K562 (cell line): ENCODE data around the gene KRT31.

Source experiments
- CTCF ChIP-seq, 3 experiments: IDR thresholded peaks in 2 of 3; conservative IDR thresholded peaks in 1 of 3; 2 replicates each; pipeline ENCODE4 v1.5.1; 2011 to 2012; ENCODE audit warnings: low read length in 3 of 3, mild to moderate bottlenecking in 3 of 3, control low read depth in 2 of 3, improper control_type of control experiment in 1 of 3, inconsistent platforms in 1 of 3, low read depth in 1 of 3, mixed read lengths in 1 of 3, moderate library complexity in 1 of 3; ENCODE audit not compliant: insufficient read depth in 2 of 3
- GABPA ChIP-seq: fragments of 200-800 bp; sonication (Bioruptor generic); conservative IDR thresholded peaks from 2 replicates; pipeline ENCODE4 v1.6.1; 2016; ENCODE audit warnings: low read depth, missing genetic modification characterization, missing compliant biosample characterization
- HNRNPUL1 ChIP-seq: fragments of 200-400 bp; formaldehyde crosslinking; IDR thresholded peaks from 2 replicates; pipeline ENCODE4 v1.6.1; 2017; ENCODE audit warnings: low read length
- LEF1 ChIP-seq: fragments of 450-650 bp; IDR thresholded peaks from 2 replicates; pipeline ENCODE4 v1.6.1; 2016; ENCODE audit warnings: mild to moderate bottlenecking
- PHF8 ChIP-seq: fragments of 200-600 bp; sonication (generic); IDR thresholded peaks from 2 replicates; pipeline ENCODE4 v1.6.1; 2012; ENCODE audit warnings: mixed run types, mild to moderate bottlenecking, inconsistent platforms, low read length, moderate library complexity, borderline replicate concordance
- POLR2A ChIP-seq: fragments of 450-650 bp; conservative IDR thresholded peaks from 2 replicates; pipeline ENCODE4 v1.6.1; 2016
- RREB1 ChIP-seq: fragments of 250-450 bp; sonication (Bioruptor Pico); IDR thresholded peaks from 2 replicates; pipeline ENCODE4 v1.4.0; 2020
- SMARCE1 ChIP-seq: fragments of 450-650 bp; IDR thresholded peaks from 2 replicates; pipeline ENCODE4 v1.7.1; 2016; ENCODE audit warnings: mild to moderate bottlenecking
- ZNF146 ChIP-seq: IDR thresholded peaks from one replicate; pipeline ENCODE4 v1.6.1; 2018; ENCODE audit warnings: missing compliant biosample characterization; ENCODE audit not compliant: unreplicated experiment
- ZNF583 ChIP-seq: fragments of 250-450 bp; sonication (Bioruptor Pico); IDR thresholded peaks from 2 replicates; pipeline ENCODE4 v1.4.0; 2020

GRCh38 chr17:41369713-41370112 lies 27.7 kb downstream of the KRT31 start, which contains the start of gene KRT33B:
- no peak for TF ChIP-seq SMARCE1
- TF ChIP-seq GABPA (tag) = no peak
- TF ChIP-seq PHF8 = no peak
- TF ChIP-seq POLR2A = no peak
- TF ChIP-seq CTCF (IDR thresholded peaks at IDR 0.05 in 2 of 3, conservative IDR thresholded peaks at IDR 0.05 in 1 of 3; ENCODE audit: insufficient read depth in 2 of 3, low read depth in 1 of 3, low read length in 3 of 3) = no peak
- no peak for TF ChIP-seq HNRNPUL1
- TF ChIP-seq RREB1 (CRISPR knock-in tag) = no peak
- TF ChIP-seq LEF1 = no peak
- TF ChIP-seq ZNF583 (CRISPR knock-in tag) = no peak
- TF ChIP-seq ZNF146 (CRISPR knock-in tag) = no peak
